ENCODE data around the gene VIT.
"Not testable (repeated sequence)": the region's sequence is repeated elsewhere in the genome, so short reads cannot be mapped to it uniquely, and the experiment has no call there.

VIT gene

DNA sequence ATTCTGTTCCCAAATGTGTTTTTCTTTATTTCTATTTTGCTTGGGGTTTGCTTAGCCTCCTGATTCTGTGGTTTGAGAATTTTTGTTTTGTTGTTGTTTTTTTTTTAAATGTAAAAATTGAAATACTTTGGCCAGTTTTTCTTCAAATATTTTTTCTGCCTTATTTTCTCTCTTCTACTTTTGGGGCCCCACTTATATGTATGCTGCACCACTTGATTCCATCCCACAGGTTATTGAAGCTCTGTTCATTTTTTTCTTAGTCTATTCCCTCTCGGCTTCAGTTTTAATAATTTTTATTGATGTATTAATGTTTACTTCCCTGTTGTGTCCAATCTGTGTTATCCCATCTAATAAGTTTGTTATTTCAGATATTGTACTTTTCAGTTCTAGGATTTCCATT is 17.7 kb upstream of the VIT start:
- no peak for DNase-seq (ENCODE audit: low read depth)

DNA sequence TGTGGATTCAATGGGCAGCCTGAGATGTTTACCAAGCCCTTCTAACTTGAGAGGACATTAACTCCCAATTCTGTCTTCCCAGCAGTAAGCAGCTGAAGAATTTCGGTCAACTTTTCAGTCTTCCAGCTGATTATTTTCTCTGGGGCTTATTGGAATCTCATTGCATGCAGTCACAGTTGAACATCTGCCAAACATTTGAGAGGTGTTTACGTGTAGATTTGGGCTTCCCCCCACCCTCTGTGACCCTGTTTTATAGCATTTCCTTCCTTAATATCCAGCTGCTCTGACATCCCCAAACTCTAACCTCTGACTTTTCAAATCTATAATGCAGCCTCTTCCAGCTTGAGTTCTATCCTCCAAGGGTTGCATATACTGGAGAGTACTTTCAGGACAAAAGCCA is 16.5 kb upstream of the VIT start:
- no peak for DNase-seq (ENCODE audit: low read depth)

DNA sequence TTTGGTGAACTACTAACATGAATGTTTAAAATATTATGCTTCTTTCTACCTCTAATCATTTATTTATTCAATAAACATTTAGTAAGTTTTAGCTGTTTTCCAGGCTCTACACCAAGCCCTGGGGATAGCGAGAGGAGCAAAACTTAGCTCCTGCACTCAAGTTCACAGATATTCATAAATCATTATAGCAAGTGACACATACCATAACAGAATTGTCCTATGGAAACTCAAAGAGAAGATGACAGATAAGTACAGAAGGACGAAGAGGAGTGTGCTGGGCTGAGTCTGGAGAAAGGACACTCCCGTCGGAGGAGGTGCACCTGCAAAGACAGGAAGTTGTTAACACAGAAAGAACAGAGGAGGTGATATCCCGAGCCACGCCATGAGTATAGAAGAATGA is 13.9 kb upstream of the VIT start:
- no peak for DNase-seq (ENCODE audit: low read depth)

DNA sequence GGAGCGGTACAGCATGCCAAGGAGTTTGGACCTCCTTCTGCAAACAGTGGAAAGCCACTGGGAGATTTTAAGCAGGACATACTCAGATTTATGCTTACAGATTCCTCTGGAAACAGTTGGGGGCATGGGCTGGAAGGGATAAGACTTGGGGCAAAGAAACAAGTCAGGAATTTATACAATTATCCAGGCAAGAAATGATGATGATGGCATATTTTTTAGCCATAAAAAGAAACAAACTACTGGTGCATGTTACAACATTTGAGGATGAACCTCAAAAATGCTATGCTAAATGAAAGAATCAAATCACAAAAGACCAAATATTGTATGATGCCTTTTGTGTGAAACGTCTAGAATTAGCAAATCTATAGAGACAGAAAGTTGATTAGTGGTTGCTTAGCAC is 13.5 kb upstream of the VIT start:
- no peak for DNase-seq (ENCODE audit: low read depth)

DNA sequence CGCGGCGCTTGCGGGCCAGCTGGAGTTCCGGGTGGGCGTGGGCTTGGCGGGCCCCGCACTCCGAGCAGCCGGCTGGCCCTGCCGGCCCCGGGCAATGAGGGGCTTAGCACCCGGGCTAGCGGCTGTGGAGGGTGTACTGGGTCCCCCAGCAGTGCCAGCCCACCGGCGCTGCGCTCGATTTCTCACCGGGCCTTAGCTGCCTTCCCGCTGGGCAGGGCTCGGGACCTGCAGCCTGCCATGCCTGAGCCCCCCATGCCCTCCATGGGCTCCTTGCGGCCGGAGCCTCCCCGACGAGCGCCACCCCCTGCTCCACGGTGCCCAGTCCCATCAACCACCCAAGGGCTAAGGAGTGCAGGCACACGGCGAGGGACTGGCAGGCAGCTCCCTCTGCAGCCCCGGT is 8.2 kb upstream of the VIT start:
- not testable (repeated sequence) for DNase-seq (ENCODE audit: low read depth)

DNA sequence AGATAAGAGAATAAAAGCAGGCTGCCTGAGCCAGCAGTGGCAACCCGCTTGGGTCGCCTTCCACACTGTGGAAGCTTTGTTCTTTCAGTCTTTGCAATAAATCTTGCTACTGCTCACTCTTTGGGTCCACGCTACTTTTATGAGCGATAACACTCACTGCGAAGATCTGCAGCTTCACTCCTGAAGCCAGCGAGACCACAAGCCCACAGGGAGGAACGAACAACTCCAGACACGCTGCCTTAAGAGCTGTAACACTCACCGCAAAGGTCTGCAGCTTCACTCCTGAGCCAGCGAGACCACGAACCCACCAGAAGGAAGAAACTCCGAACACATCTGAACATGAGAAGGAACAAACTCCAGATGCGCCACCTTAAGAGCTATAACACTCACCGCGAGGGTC is 7.5 kb upstream of the VIT start:
- DNase-seq (ENCODE audit: low read depth), result not testable (repeated sequence)

DNA sequence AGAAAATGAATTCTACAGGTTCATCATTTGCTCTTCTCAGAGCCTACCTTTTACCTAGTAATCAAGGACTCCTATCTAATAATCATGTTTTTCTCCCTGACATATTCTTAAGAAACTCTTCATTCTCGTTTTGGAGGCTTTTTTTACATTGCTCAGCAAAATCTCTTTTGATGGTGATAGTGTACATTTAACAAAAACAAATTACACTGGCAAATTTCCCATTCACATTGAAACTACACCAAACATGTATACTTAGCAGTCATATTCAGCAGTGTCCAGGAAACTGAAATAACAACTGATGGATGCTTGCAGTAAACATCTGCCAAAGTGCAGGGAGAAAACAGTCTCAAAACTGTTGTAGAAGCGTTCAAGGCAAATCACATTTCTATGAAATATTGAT is 4.4 kb upstream of the VIT start:
- no peak for DNase-seq (ENCODE audit: low read depth)

DNA sequence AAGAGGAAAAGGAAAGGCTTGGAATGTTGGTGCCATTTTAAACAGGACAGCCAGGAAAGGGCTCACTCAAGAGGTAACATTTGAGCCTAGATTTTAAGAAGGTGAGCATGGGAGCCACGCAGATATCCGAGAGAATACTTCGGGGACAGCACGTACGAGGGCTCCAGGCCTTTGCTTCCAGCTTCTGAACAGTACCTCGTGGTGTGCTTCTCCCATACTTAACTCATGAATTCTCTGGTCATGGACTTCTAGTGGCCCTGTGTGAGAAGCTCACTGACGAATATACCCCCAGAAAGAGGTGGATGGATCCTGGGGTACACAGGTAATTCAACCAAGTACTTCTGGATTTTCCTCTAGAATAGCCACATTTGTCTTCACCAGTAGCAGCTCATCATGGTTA is 2.7 kb upstream of the VIT start:
- no peak for DNase-seq (ENCODE audit: low read depth)

DNA sequence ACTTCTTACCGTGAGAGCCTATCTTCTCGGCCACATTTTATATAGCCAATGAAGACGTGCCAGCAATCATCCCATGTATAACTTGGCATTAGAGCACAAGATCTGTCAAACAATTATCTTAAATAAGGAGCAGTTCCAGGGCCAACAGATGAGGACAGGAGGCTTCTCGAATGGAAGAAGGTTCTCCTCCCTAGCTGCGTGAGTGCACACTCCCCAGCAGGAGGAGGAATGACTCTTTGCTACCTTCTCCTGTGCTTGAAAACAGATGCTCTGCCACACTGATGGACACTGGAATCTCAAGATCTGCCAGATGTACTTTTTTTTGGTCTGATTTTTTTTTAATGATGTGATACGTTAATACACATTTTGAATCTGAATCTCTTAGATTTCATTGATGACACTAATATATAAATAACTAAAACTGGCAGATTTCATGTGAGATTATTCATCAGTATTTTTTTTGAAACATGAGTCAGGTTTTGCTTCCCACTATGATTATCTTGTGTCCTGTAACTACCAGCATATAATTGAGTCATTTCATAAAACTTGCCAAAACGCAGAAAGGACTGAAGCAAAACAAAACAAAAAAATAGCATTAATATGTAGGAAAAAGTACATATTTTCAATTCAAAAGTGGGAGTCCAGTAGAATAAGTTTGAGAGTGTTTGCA is 626 bp upstream of the VIT start:
- DNase-seq (ENCODE audit: low read depth), result no peak

DNA sequence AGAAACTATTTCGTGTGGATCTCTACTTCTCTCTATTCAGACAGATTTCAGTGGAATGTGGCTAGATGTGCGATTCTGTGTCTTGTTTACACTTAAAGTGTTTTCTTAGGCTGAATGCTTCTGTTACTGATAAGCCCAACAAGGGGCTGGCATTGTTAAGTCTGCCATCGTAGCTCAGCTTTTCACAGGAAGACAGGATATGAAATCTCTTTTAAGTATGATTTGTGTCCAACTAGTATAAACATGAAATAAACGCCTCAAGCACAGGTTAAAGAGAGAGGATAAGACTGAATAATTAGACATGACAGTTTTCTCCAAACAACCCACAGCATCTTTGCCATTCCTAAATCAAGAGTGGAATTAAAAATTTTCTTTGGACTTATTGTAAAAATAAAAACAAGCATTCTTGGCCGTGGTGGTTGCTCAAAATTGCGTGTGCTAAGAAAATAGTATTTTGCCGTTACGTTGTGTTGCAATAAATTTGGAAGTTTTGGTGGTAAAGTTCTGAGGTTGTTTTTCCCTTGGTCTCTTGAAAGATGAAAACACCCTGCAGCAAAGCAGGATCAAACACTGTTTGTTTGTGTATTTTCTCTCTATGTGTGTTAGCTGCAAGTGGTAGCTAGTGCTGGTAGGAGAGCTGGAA is 1.0 kb downstream of the VIT start:
- DNase-seq (ENCODE audit: low read depth), result no peak

DNA sequence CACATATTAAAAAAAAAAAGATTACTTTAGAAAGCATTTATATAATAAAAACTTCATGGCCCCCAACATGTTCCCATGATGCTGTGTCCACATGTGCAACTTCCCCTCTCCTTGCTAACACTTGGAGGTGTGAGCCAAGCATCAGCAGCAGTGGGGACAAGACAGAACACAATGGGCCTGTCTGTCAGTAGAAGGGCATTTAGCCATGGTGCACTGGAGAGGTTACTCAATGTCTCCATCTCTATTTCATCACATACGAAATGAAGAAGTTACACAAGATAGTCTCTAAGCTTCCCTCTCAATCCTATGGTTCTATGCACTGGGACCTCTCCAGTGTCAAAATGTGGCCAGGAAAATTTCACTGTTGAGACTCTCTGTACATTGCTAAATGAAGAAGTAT is 2.5 kb downstream of the VIT start:
- DNase-seq (ENCODE audit: low read depth), result no peak

DNA sequence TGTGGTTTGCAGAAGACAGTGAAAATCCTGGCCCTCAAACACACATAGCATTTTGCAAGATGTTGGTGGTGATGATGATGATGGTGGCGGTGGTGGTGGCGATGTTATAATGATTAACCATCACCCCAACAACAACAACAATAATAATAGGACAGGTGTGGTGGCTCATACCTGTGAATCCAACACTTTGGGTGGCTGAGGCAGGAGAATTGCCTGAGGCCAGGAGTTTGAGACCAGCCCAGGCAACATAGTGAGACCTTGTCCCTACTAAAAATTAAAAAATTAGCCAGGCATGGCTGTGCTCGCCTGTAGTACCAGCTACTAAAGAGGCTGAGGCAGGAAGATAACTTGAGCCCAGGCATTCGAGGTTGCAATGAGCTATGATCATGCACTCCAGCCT is 3.8 kb downstream of the VIT start:
- DNase-seq (ENCODE audit: low read depth), result no peak

DNA sequence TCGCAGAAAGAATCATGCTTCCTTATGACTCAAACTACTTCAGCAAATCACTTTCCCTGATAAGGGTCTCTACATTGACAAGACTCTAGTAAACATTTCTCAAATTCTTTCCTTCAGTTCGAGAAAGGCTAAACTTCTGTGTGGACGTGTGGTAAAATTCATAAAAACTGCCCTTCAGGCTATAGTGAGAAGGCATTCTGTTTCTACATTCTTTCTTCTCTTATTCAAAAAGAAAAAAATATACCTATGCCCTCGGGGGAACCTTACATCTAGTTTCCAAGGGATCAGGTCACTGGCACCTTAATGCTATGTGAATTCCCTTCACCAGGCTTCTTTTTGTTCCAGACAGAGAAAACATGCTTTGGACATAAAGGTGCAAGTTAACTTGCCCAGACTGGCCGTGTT is 4.9 kb downstream of the VIT start:
- DNase-seq (ENCODE audit: low read depth), result no peak

DNA sequence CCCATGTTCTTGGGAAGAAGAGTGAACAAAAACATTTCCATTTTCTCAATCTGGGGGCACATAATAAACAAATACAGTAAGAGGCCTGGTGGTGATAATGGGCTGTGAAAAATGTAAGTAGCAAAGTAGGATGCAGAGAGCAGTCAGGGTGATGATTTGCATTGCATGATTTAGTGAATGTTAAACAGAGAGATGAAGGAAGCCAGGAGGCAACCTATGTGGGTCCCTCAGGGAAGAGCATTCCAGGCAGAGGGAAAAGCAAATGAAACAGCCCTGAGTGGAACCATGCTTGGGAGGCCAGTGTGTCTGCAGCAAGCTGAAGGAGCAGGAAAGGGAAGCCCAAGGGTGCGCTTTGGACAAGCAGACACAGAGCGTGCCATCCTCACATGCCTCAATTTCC is 5.4 kb downstream of the VIT start:
- no peak for DNase-seq (ENCODE audit: low read depth)

DNA sequence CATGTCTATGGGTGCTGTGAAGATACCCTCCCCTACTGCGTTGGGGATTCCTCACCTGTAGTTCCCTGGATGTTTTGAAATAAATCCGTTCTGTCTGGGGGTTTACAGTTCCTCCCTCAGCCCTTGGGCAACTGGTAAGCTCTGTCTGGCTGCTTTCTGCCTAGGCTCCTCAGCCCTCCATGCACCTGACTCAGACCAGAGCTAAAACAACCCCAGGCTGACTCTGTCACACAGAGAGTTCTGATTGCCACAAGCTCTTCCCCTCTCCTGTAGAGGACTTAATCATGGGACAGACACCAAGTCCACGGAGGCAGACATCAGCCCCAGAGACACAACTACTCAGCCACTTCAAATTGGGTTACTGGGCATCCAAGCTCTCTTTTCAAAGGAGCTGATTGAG is 6.3 kb downstream of the VIT start:
- DNase-seq (ENCODE audit: low read depth), result no peak

DNA sequence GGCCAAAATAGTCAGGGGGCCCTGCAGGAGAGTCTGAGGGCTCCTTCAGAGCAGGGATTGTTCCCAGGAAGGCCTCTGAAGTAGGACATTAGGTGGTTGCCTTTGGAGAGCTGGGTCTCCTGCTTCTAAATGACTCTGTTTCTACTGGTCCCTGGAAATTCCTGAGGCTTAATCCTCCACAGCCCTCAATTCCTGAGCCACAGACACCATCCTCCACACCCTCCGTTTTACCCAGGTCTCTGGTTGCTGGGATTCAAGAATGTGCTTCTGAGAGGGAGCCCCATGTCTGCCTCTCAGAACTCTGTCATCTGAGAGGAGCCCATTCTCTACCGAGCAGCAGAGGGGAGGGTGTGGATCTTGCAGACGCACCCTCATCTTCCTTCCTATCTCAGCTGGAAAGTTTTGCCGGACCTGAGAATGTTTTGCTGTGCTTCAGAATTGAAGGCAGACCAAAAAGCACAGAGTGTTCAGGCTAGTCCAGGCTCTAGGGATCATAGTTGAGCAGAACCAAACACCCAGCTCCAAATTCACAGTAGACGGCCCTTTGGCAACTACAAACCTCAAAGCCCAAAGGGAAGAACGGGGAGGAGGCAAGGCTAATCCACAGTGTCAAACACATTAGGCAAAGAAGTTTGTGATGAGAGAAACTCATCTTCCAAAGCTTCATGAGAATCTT is 8.1 kb downstream of the VIT start:
- no peak for DNase-seq (ENCODE audit: low read depth)

DNA sequence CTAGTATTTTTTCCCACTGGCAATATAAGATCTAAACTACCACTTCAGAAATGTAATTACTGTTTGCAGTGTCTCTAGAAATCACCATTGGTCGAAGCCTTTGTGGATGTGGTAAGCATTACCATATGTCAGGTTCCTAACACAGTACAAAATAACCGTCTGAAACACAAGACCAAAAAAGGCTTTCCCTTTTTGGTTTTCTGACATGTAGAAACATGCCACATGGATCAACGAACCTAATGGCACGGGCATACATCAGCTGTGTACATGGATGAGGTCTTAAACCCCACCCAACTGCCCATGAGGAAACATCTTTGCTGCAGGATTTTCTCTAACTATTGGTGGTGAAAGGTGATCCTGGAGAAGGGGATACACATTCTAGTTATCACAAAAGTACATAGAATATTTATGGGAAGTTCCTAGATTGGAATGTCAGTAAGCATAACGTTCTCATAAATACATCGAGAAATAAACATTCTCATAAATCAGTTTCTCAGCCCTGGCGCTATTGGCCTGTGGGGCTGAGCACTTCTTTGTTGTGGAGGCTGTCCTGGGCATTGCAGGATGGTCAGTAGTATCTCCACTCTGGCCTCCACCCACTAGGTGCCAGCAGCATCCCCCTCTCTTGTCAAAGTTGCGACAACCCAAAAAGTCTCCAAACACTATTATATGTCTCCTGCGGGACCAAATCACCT is 9.0 kb downstream of the VIT start:
- no peak for DNase-seq (ENCODE audit: low read depth)

DNA sequence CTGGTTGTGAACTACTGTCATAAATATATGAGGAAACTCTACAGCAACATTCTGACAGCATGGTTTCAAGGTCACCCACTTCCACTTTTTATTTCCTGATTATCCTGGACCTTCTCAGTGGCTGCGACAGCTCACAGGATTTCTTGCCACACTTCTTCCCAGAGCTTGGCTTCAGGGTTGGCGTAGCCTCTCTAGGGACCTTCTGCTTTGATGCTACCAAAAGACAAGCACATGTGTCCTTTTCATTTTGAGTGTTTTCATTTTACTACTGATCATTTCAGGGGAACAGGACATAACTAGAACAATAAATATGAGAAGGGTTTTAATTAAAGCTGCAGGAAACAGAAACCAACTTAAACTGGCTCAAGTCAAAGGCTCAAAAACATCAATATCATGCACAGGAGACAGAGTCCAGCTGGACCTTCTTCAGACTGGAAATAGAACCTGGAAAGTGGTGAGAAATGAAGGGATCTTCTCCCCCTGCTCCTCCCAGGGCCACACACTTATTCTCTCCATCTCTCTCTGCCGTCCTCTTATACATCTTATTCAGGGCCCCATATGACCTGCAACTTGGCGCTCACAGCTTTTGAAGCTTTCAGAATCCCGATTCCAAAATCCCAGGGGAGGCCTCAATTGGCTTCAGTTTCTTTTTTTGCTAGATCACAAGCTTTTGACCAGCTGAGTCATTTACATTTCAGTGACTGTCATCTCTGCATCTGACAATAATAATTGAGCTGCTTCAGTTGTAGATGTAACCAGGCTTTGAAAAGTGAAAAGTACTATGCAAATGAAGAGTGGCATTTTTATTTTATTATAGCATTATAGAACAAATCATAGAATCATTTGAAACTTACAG is 9.7 kb downstream of the VIT start:
- no peak for DNase-seq (ENCODE audit: low read depth)

DNA sequence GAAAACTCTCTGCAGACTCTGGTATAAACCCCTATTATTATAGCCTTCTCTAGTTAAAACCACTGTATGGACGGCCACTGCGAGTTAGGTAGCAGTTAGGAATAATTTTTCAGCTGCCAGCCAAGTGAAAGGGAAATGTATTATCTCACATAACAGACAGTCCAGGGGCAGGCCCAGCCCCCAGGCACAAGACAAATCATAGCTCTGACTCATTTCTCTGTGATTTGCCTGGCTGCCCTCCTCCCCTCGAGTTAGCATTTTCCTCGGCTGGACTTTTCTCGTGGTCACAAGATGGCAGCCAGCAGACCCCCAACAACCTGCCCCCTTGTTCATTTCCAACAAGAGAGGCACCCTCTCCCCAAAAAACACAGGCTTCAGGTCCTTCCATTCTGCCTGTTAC is 10.5 kb downstream of the VIT start:
- no peak for DNase-seq (ENCODE audit: low read depth)

DNA sequence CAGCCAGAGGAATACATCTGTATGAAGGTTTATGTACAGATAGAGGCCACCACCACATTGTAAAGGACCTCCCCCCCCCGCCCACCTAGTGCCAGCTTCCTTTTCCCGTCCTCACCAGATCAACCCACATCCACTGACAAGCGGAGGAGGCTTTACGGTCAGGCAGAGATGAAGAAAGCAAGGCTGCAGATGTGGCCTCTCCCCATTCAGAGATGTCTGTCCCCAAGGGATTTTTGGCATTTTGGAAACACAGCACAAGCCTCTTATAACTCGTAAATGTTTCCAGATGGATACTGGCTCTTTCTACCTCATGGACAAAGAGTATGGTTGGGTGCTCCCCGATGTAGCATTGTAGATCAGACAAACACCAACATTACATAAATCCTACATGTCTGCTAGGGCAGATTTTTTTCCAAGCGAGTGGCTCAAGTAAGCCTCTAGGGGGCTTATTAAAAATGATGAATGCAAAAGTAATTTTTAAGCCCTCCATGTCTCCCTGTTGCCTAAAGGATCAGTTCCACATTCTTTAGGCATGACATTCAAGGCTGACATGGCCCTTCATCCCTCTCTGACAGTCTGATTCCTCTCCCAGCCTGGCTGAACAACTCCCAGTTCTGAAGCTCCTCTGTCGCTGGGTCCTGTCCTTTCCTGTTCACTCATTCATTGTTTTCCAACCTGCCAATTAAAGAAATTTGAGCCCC is 11.7 kb downstream of the VIT start:
- no peak for DNase-seq (ENCODE audit: low read depth)

DNA sequence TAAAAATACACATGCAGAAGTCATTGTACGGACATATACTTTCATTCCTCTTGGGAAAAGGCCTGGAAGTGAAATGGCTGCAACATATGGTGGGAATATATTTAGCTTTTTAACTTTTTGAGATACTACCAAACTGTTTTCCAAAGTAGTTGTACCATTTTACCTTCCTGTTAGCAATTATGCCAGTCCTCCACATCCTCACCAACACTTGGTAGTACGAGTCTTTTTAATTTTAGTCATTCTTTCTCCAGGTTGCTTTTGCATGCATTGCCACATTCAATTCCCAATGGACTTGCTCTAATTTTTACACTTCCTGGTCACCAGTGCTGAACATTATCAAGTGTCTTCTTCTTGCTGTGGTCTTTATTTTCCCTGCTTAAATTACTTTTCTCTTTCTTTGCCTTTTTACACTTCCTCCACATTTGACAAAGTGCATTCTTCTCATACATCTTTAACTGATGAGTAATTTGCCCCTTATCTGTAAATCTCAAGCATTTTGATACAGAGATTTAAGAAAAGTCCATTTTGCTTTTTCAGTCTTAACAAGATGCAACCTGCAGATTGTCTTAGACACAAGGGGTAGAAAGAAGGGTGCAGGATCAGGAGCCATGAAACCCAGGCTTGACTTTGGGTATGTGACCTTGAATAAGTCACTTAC is 14.5 kb downstream of the VIT start:
- DNase-seq (ENCODE audit: low read depth), result no peak

Data from activated T-cell treated with anti-CD3 and anti-CD28 coated beads for 48 hours (primary cell).